SU-DHL-6 (cell line): Measurements from ENCODE around the gene FFAR3.

Experiments
- H2AFZ ChIP-seq: fragments of 200-600 bp; sonication (generic); 2 replicates; pipeline ENCODE4 v1.6.1; 2014; ENCODE audit warnings: low read depth, mild to moderate bottlenecking, moderate library complexity, mixed read lengths, antibody characterized with exemption, low read length; ENCODE audit not compliant: severe bottlenecking
- H3F3A ChIP-seq: fragments of 200-600 bp; shearing (Covaris generic); 2 replicates; pipeline ENCODE4 v1.6.0; 2016; ENCODE audit warnings: antibody characterized with exemption, mild to moderate bottlenecking; ENCODE audit not compliant: insufficient read depth
- H3K27ac ChIP-seq: fragments of 200-600 bp; sonication (generic); 2 replicates; pipeline ENCODE4 v1.5.1; 2016; ENCODE audit warnings: low read depth, mild to moderate bottlenecking, low read length, moderate library complexity, mixed read lengths
- H3K27me3 ChIP-seq: fragments of 200-600 bp; sonication (generic), shearing (Covaris generic); 2 replicates; pipeline ENCODE4 v1.6.0; 2014; ENCODE audit warnings: mild to moderate bottlenecking, low read length
- H3K36me3 ChIP-seq: fragments of 200-600 bp; sonication (generic); 2 replicates; pipeline ENCODE4 v1.6.1; 2014; ENCODE audit warnings: mild to moderate bottlenecking, low read length, mixed read lengths
- H3K4me2 ChIP-seq: fragments of 300-600, 200-600 bp; shearing (Covaris generic), sonication (generic); 2 replicates; pipeline ENCODE4 v1.6.0; 2014; ENCODE audit warnings: low read length, low read depth, mild to moderate bottlenecking; ENCODE audit not compliant: poor library complexity, severe bottlenecking
- H3K4me3 ChIP-seq: fragments of 200-600 bp; sonication (generic); 2 replicates; pipeline ENCODE4 v1.5.1; 2014; ENCODE audit warnings: antibody characterized with exemption, low read length, mild to moderate bottlenecking, mixed read lengths; ENCODE audit not compliant: insufficient read depth, poor library complexity, severe bottlenecking
- H3K79me2 ChIP-seq: fragments of 200-600 bp; sonication (generic); 2 replicates; pipeline ENCODE4 v1.6.1; 2014; ENCODE audit warnings: mild to moderate bottlenecking, low read length, moderate library complexity; ENCODE audit not compliant: insufficient read depth
- H3K9ac ChIP-seq: fragments of 200-600 bp; sonication (generic); 2 replicates; pipeline ENCODE4 v1.7.0; 2014; ENCODE audit warnings: mild to moderate bottlenecking, low read length
- H3K9me2 ChIP-seq: fragments of 200-600 bp; sonication (generic); replicated peaks from 2 replicates; pipeline ENCODE4 v1.6.1; 2014; ENCODE audit warnings: low read length; ENCODE audit not compliant: insufficient read depth
- H3K9me3 ChIP-seq: fragments of 200-600 bp; sonication (generic); 2 replicates; pipeline ENCODE4 v1.6.1; 2014; ENCODE audit warnings: low read length, mixed read lengths; ENCODE audit not compliant: insufficient read depth
- H4K20me1 ChIP-seq: fragments of 200-600 bp; sonication (generic); 2 replicates; pipeline ENCODE4 v1.6.1; 2014; ENCODE audit warnings: low read depth, mild to moderate bottlenecking, antibody characterized with exemption, low read length, moderate library complexity, mixed read lengths
- EZH2phosphoT487 ChIP-seq: fragments of 200-600 bp; sonication (generic), shearing (Covaris generic); conservative IDR thresholded peaks from 2 replicates; pipeline ENCODE4 v1.6.1; 2018; ENCODE audit warnings: mild to moderate bottlenecking, antibody characterized with exemption, low read length, moderate library complexity, mixed read lengths
- TF ChIP-seq, protein P1 (sequence below): fragments of 200-600 bp; sonication (generic); IDR thresholded peaks from one replicate; pipeline ENCODE4 v1.5.1; 2017; ENCODE audit warnings: antibody characterized with exemption, mild to moderate bottlenecking, low read length, moderate library complexity; ENCODE audit not compliant: insufficient read depth, poor library complexity, severe bottlenecking

FFAR3 gene

GRCh38 chr19:35330475-35330874, 27.8 kb upstream of the FFAR3 start:
- peak overlapping the region; percentile 96 for H3K27ac ChIP-seq

GRCh38 chr19:35331551-35332214, 26.6 kb upstream of the FFAR3 start:
- Histone ChIP-seq H3K27ac (peak overlapping the region; percentile 96), H3K4me3 (peak overlapping the region; percentile 63), H3K9me2 (no peaks in the 10 kb centered on the region), H3K36me3 (peaks cover 29% of the 10 kb centered on the region), H2AFZ (no peak overlapping the region), H3K9me3 (no peaks in the 10 kb centered on the region), H3F3A (peaks cover 29% of the 10 kb centered on the region), H4K20me1 (peaks cover 9% of the 10 kb centered on the region; the same call in 1 of the 2 replicates), H3K4me2 (peak overlapping the region; percentile 94), H3K9ac (peak overlapping the region; percentile 63), H3K27me3 (no peaks in the 10 kb centered on the region), H3K79me2 (peaks cover 70% of the 10 kb centered on the region)
- TF ChIP-seq EZH2phosphoT487: no peak
- TF ChIP-seq, protein P1, sequence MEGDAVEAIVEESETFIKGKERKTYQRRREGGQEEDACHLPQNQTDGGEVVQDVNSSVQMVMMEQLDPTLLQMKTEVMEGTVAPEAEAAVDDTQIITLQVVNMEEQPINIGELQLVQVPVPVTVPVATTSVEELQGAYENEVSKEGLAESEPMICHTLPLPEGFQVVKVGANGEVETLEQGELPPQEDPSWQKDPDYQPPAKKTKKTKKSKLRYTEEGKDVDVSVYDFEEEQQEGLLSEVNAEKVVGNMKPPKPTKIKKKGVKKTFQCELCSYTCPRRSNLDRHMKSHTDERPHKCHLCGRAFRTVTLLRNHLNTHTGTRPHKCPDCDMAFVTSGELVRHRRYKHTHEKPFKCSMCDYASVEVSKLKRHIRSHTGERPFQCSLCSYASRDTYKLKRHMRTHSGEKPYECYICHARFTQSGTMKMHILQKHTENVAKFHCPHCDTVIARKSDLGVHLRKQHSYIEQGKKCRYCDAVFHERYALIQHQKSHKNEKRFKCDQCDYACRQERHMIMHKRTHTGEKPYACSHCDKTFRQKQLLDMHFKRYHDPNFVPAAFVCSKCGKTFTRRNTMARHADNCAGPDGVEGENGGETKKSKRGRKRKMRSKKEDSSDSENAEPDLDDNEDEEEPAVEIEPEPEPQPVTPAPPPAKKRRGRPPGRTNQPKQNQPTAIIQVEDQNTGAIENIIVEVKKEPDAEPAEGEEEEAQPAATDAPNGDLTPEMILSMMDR: no peak

More at GRCh38 chr19:35330475-35330874, 27.8 kb upstream of the FFAR3 start:
- Histone ChIP-seq H2AFZ (no peak overlapping the region), H3K9me2 (no peaks in the 10 kb centered on the region), H3K79me2 (peaks cover 59% of the 10 kb centered on the region), H3K4me2 (peak overlapping the region; percentile 94), H4K20me1 (peaks cover 2% of the 10 kb centered on the region; the same call in 1 of the 2 replicates), H3K36me3 (peaks cover 23% of the 10 kb centered on the region), H3F3A (peaks cover 38% of the 10 kb centered on the region), H3K9me3 (no peaks in the 10 kb centered on the region), H3K27me3 (no peaks in the 10 kb centered on the region), H3K4me3 (peak overlapping the region; percentile 89), H3K9ac (peak overlapping the region; percentile 96)
- TF ChIP-seq, protein P1: no peak
- no peak for TF ChIP-seq EZH2phosphoT487

DNA sequence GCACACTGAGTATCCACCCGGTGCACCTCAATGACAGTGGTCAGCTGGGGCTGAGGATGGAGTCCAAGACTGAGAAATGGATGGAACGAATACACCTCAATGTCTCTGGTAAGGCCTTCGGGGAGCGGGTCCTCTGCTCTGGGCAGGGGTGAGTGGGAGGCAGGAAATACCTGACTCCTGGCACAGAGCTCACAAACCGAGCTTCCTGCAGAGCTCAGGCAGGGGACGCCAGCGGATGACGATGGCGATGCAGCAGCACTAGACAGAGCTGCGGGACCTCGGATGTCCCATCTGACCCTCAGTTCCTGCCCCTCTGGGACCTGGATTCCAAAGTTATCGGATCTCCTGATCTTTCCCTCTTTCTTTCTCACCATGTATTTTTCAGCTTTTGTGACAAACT, 25.4 kb upstream of the FFAR3 start:
- H3K79me2 ChIP-seq: peaks cover 71% of the 10 kb centered on the region
- TF ChIP-seq, protein P1: no peak
- TF ChIP-seq EZH2phosphoT487: no peak
- H3K9me2 ChIP-seq: no peaks in the 10 kb centered on the region
- peak overlapping the region; percentile 63 for H3K4me3 ChIP-seq
- no peak overlapping the region for H2AFZ ChIP-seq
- H3F3A ChIP-seq: peaks cover 32% of the 10 kb centered on the region
- H3K27me3 ChIP-seq: no peaks in the 10 kb centered on the region
- peaks cover 33% of the 10 kb centered on the region for H3K36me3 ChIP-seq
- H3K27ac ChIP-seq: peak overlapping the region; percentile 96
- peak overlapping the region; percentile 94 for H3K4me2 ChIP-seq
- H3K9ac ChIP-seq: peak overlapping the region; percentile 63
- peaks cover 9% of the 10 kb centered on the region; the same call in 1 of the 2 replicates for H4K20me1 ChIP-seq
- no peaks in the 10 kb centered on the region for H3K9me3 ChIP-seq
